Ovary (tissue), 3 donors: ENCODE measurements around the gene OR10A6.

Source experiments
- CTCF ChIP-seq, 3 donors: fragments of 450-650 bp in 2 of 3; fragments of 200-600 bp in 1 of 3; IDR thresholded peaks; one replicate each; pipeline versions ENCODE4 v1.5.1 to v1.8.0; 2016 to 2022; ENCODE audit warnings: antibody characterized with exemption in 3 of 3, mild to moderate bottlenecking in 1 of 3
- EP300 ChIP-seq: sonication (generic); formaldehyde crosslinking; IDR thresholded peaks from one replicate; pipeline ENCODE4 v1.6.1; 2017; ENCODE audit warnings: antibody characterized with exemption
- POLR2A ChIP-seq: fragments of 450-650 bp; IDR thresholded peaks from one replicate; pipeline ENCODE4 v1.6.1; 2017; ENCODE audit warnings: antibody characterized with exemption, mild to moderate bottlenecking, moderate library complexity
- donor health status: DM: no; HTN: no; CAD: no.

- TF ChIP-seq CTCF (IDR thresholded peaks at IDR 0.05) = no peak
- TF ChIP-seq POLR2A = no peak
- TF ChIP-seq EP300 = no peak
Observed at GRCh38 chr11:7910286-7910788, 20.7 kb downstream of the OR10A6 start.
